Measurements from ENCODE around the gene TNKS1BP1.

TNKS1BP1 gene

DNA sequence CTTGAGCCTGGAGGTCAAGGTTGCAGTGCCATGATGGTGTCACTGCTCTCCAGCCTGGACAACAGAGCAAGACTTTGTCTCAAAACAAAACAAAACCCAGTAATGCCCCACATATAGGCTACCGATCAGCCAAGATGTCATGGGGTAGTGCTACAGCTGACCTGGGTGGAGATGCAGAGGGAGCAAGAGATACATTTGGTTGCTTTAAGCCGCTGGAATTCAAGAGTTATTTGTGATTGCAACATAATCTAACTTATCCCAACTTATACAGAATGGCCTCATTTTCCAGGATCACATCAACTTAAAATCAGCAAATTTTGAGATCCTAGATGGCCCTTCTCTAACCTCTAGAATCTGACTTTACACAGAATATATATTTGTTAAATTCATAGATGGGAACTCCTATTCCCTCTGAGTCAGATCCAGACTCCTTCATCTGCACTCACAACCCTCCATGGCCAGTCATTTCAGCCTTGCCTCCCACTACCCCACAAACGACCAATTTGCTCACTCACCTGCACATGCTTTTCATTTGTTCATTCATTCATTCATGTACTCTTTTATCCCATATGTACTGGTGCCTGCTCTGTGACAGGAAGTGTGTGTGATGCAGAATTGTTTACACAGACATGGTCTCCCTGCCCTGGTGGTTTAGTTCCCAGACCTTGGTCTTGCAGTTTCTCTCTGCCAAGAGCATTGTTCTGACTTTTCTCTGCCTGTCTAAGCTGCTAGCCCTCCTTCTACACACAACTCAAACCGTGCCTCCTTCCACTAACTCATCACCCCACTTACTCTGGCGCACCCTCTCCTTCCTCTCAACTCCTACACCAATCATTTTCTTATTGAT lies 63.6 kb downstream of the TNKS1BP1 start:
- no peak for DNase-seq (ENCODE audit: low read depth)

DNA sequence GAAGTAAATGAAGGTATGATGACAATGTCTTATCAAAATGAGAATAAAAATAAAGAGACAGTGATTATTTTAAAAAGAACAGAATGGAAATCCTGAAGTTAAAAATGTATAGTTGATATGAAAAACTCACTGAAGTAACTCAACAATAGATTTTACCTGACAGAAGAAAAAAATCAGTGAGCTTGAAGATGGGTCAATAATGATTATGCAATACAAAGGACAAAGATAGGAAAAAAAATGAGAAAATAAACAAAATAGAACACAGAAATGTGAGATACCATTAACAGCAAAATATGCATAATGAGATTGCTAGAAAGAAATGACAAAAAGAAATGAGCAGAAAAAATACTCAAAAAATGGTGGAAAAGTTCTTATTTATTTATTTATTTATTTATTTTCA lies 68.6 kb downstream of the TNKS1BP1 start:
- no peak for DNase-seq (ENCODE audit: low read depth)

GRCh38 chr11:57255618-57256017 lies 69.1 kb downstream of the TNKS1BP1 start:
- no peak for DNase-seq (ENCODE audit: low read depth)

- DNase-seq (ENCODE audit: low read depth): no peak
Measured at GRCh38 chr11:57254631-57255030, 70.1 kb downstream of the TNKS1BP1 start.

GRCh38 chr11:57251491-57252104 lies 73.2 kb downstream of the TNKS1BP1 start:
- DNase-seq (ENCODE audit: low read depth): no peak

DNA sequence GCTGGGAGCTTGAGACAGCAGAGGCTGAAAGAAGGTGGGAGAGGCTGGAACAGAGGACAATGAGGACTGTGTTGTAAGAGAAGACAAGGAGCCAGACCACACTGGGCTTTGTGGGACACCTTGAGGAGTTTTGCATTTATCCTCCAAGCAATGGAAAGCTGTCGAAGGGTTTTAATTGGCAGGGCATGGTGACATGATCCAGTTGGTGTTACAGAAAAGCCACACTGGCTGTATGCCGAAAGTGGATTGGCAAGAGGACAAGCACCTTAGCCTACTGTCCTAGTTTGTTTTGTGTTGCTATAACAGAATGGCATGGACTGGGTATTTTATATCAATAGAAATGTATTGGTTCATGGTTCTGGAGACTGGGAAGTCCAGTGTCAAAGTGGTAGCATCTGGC lies 73.7 kb downstream of the TNKS1BP1 start:
- no peak for DNase-seq (ENCODE audit: low read depth)

All from stimulated activated CD8-positive, alpha-beta memory T cell treated with anti-CD3 and anti-CD28 coated beads, Interleukin-4, amount 100 ng/mL, for 24 hours (primary cell).